GM03348 (cell line): Measurements from ENCODE around the gene MTMR3.

Source experiments
- DNase-seq: peaks from one replicate; pipeline ENCODE4 v3.0.0; 2012; ENCODE audit warnings: low spot score

Gene MTMR3

DNA sequence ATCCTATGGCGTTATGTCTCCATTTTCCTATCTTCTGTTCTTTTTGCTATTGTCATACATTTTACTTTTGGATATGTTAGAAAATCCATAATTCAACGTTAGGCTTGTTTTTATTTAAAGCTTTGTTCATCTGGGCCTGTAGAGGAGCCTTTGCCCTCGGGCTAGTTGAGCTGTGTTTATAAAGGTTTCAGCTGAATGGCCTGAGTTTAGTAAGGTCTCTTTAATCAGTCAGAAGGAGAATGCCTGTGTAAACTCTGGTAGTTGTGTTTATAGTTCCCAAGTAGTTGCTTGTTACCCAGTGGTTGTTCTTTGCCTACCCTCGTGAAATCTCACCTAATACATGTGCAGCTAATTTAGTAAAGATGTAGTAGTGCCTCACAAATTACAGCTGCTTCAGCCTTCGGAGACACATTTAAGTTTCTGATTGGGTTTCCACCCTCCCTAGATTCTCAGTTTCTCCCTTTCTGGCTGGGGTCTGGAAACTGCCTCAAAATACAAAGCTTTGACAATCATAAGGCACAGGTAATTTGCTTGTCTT, 33.1 kb downstream of the MTMR3 start:
- no peak for DNase-seq

DNA sequence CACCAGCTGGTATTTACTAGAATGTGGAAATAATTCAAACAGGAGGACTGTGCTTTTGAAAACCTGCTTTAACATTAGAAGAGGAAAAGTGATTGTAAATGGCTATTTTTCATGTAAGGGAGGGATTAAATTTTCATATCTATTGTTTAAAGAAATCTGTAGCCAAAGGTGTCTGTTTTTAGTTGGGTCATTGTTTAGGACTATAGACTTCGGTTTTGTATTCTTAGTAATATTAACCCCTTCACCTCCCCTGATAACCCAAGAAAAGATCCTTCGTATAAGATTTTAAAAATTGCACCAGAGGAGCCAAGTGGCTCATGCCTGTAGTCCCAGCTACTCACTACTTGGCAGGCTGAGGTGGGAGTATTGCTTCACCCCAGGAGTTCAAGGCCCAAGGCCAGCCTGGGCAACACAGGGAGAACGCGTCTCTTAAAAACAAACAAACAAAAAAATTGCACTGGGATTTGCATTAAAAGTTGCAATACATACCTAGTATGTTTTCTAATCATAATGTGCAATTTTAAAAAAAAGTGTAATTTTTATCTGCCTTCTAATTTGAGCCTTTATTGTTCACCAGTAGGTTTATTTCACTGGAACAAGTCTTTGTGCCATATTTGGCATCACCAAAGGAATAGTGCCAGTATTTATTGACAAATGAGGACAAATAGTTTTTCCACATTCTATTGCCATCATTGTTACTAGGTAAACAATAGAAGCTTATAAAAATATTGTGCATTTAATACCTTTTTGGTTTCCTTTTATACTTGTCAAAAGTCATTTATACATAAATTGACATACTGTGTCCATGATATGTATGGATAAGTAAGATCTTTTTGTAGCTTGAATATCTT, 34.3 kb downstream of the MTMR3 start:
- no peak for DNase-seq

DNA sequence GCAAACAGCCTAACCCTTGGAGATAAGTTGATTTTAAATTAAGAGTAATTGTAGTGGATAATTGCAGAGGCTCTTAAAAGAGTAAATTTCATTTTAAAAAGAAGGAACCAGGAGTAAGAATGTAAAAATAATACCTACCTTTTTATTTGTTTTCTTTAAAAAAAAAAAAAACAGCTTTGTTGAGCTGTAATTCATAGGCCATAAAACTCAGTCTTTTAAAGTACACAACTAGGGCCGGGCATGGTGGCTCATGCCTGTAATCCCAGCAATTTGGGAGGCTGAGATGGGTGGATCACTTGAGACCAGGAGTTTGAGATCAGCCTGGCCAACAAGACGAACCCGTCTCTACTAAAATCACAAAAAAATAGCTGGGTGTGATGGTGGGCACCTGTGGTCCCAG, 42.4 kb downstream of the MTMR3 start:
- no peak for DNase-seq

DNA sequence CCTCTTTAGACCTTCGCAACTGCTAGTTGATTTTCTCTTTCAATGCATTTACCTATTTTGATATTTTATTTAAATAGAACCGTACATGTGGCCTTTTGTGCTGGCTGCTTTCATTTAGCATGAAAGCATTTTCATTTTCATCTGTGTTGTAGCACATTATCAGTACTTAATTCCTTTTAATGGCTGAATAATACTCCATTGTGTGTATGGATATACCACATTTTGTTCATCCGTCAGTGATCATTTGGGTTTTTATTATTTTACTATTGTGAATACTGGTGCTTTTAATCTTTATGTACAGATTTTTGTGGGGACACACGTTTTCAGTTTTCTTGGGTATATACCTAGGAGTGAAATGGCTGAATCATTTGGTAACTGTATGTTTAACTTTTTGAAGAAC, 43.1 kb downstream of the MTMR3 start:
- DNase-seq = no peak

DNA sequence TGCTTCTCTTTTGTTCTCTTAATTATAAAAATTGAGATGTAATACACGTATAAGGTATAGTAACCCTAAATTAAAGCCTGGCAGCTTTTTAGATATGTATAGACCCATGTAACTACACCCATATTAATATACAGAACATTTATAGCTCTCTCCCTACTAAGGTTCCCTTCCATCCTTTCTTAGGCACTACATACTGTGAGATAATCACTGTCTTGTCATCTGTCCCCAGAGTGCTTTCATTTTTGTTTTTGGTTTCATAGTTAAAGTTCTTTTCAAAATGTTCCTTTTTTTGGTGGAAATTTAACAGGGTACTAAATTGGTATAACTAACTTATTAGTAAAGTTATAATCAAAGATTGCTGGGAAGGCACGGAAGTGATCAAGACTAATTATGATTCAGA, 49.2 kb downstream of the MTMR3 start:
- DNase-seq = no peak

DNA sequence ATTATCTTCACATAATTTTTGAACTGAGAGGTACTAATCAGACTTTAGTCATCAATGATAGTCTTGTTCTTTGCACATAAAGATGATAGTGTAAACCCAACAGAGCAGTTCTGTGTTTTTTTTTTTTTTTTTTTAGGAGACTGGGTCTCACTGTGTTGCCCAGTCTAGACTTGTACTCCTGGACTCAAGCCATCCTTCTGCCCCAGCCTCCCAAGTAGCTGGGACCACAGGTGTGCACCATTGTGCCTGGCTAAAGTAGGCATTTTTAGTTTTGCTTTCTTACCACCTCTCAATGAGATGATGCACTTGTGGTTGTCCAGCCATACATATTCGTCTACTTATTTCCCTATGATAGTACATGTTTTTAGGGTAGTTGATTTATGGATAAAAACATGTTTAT, 50.6 kb downstream of the MTMR3 start:
- no peak for DNase-seq

DNA sequence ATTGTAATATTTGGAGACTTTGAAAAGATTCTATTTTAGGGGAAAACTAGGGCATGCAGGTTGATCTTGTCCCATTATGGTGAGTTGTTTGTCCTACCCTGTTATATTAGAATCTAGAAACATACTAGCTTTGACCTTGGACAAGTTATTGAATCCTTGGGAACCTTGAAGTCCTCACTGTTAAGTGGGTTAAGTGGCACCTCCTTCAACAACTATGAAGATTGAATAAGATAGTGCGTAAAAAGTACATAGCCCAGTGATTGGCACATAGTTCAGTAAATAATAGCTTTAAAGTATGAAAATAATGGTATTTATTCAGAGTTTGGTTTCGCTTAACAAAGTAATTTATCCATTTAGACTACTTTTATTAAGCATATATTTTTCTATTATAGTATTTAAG, 51.6 kb downstream of the MTMR3 start:
- no peak for DNase-seq

DNA sequence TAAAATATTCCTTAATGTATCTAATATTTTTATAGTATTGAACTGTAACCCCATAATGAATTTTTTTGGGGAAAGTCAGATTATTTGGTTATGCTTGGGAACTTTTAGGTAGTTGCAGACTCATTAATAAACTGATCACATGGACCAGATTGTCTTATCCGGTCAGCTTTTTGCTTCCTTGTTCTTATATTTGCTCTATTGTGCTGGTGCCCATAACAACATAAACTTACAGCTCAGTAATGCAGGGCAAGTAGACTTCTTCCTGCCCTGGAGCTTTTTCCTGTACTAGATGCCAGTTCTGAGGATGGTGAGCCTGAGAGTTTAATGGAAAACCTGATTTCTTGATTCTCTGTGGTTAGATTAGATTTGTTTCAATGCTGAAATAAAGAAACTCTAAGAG, 53.2 kb downstream of the MTMR3 start:
- DNase-seq = no peak

DNA sequence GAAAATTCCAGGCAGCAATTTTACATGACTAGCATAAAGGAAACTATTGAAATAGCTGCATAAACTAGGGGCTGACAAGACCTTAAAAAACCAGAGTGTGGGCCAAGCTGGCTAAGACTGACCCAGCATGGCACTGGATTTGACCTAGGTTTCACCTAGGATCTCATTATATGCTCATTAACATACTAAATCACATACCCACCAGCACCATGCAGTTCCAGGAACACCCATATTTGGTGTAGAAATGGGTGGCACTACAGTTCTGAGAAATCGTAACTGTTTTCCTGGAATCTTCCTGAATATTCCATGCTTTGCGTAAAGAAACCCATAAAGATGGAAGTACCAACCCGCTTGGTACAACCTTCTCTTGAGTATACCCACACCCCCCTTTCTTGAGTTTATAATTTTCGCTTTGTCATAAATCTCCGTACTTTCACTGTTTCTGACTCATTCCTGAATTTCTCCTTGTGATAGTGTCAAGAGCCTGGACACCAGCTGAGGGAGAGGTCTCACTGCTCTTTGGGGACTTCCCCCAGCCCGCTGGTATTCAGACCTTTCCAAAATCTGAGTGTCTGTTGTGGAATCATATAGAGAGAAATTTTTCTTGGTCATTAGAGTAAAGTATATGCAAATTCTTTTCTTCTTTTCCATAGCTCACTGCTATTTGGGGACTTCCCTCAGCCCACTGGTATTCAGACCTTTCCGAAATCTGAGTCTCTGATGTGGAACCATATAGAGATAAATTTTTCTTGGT, 55.1 kb downstream of the MTMR3 start:
- no peak for DNase-seq

DNA sequence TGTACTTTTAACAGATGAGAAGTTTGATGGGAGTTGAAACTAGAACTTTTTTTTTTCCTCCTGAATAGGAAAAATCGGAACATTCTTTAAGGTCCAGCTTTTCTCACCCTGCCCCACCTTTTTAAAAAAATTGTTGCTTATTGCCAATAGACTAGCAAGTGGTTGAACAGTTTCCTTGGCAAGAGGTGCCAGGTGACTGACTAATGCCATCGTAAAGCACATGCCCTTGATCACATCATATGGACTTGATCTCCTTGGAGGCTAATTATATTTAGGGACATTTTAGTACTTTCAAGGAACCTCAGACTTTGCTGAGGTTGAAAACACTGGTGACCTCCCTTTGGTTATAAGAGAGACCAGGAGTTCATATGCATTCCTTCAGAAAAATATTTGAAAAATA, 57.6 kb downstream of the MTMR3 start:
- DNase-seq = no peak

DNA sequence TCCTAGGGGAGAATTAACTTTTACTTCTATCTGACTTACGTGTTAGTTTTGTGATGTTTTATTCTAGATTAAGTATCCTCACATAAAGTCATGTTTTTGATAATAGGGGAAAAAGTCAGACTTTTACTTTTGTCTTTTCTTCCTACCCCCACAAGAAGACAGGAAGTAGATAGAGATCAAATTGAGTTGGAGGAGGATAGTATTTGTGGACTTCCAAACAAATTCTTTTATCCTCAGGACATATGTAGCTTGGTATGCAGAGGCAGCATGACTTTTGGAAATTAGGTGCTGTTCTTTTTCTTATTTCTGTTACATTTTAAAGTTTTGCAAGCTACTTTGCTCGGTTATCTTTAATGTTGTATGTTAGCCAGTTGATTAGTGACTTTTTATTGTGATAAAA, 61.4 kb downstream of the MTMR3 start:
- peak; percentile 35 for DNase-seq

DNA sequence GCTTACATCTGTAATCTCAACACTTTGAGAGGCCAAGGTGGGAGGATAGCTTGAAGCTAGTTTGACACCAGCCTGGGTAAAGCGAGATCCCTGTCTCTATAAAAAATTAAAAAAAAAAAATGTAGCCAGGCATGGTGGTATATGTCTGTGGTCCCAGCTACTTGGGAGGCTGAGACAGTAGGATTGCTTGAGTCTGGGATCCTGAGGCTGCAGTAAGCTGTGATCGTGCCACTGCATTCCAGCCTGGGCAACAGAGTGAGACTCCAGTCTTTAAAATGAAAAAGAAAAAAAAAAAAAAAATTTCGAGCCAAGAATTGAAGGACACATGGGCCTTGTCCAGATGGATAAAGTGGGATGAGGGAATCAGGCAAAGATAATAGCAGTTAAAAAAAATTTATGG, 62.5 kb downstream of the MTMR3 start:
- no peak for DNase-seq

DNA sequence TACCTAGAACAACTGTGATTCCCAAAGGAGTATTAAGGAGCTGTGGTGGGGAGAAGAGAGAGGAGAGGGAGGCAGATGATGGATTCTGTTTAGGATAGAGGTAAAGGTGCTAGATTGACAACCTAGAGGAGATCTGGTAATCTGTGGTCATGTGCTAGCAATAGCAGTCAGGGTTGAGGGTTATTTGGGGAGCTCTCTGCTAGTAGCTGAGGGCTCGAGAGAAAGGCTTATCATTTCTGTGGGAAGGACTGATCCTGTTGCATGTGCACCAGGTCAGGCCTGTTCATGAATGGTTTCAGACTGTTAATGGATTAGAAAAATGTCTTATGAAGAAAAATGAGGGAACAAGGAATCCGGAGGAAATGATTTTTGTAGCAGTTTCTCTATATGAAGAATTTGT, 63.2 kb downstream of the MTMR3 start:
- no peak for DNase-seq

DNA sequence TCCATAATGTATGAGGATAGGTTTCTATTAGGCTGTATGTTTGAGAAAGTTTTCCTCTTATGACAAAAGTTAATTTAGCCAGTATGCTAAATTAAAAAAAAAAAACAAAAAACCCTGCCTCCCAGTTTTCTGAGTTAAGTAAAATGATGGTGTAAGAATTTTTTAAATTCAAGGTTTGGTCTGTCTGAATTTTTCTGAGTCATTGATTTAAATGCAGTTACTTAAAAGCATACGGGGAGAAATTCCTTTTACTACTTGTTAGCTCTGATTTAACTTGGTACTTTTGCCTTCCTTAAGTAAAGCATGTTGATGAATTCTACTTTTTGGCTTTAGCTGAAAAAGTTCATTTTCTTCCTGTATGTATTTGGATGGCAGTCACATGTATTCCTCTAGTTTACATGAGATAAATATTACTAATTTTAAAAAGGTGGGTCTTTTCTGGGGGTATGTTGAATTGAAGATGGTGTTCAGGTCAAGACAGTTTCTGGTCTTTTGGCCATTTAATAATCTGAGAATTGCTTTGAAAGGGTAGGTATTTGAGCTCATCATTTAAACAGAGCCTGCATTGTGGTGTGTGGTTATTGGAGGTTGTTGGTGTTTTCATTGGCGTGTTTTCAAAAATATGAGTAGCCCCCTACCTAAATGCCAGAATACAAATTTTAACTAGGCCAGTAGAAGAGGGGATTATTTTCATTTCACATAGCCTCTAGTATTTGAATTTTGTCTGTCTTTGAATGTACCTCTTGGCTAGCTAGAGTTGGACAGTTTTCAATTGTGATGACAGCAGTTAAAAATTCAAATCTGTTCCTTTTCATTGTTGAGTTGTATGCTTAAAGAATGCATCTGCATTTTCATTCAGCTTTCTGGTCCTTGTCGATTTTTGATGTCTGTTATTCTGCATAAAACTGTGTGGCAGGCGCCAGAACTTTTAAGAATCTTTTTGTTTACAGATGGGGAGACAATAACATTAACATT, 64.7 kb downstream of the MTMR3 start:
- peak; percentile 51 for DNase-seq

DNA sequence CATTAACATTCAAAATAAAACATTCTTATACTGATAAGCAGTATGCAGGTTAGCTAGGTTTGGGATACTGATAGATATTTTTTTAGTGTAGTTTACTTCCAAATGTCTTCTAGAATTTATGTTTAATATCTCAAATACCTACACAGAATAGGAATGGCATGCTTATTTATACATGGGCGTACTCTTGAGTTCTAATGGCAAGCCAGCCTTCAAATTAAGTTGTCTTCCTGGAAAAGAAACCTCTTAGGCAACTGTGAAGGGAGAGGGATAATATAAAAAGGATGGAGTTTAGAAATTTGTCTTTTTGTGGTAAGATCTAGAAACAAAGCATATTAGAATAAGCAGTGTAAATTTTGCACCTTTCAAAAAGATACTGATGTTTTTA, 65.4 kb downstream of the MTMR3 start:
- DNase-seq = peak; percentile 10

DNA sequence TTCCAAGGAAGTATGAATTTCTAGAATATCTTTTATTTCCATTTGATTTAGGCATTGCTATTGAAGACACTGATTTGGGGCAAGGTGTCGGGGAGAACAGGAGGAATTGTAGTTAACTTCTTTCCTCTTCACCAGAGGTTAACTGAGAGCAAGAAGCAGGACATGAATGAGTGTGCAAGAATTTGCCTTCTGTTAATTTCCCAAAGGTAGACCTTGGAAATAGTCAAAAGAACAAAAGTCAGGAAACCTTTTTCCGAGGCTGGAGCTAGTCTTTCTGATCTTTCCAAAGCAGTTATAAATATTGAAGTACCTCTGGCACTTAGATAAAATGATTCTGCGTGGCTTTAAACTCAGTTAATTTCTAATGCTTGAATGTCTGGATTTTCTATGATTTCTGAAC, 66.9 kb downstream of the MTMR3 start:
- no peak for DNase-seq

DNA sequence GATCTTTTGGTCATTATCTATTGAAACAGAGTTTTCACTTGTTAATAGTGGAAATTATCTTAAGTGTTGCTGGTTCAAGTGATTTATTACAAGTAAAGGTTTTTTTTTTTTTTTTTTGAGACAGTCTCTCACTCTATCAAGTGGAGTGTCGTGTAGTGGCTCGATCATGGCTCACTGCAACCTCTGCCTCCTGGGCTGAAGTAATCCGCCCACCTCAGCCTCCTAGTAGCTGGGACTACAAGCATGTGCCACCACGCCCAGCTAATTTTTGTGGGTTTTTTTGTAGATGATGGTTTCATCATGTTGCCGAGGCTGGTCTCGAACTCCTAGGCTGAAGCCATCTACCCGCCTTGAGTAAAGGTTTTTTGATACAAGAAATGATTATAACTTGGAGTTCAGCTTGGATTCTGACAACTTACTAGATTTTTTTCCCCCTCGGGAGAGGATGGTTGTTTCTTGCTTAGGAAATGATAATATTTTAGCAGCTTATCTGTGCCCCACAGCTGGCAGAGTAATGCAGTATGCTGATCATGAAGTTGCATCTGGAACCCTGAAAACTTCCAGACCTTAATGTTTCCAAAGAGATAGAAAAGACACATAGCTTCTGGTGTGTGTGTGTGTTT, 68.9 kb downstream of the MTMR3 start:
- no peak for DNase-seq

DNA sequence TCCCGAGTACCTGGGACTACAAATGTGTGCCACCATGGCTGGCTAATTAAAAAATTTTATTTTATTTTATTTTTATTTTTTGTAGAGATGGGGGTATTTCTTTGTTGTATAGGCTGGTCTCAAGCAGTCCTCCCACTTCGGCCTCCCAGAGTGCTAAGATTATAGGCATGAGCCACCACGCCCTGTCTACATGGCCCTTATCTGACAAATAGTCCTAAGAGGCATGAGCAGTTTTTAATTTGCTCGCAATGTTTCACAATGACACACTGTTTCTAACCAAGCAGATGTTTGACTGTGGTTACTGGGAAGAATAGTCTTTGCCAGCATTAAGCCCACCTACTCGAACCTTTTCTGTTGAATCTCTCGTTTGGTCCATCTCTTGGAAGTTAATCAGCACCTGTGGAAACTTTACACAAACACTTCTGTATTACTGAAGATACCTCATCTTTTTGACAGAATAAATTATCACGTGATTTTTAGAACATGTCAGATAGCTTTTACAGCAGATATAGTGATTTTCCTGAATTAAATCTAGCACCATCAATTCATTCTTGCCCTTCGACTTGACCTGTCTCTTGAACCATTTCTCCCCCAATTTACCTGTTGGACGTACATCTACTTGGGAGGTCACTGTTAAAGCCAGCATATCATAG, 71.4 kb downstream of the MTMR3 start:
- DNase-seq = no peak

DNA sequence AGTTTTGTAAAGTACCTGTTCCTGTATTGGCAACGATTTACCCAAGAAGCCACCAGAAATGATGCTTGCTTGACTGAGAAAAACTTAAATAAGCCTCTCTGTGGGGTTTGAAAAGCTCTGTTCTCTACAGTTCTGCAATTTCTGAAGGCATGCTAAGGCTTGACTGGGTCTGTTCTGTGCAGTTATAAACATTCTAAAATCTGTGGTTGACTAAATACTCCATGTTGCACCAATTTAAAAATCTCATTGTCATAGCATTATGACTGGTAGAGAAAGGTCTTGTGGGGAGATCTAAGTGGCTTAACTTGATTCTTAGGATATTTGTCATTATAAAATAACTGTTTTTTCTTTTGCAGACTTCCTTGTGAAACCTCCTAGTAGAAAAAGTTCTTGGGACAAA, 73.7 kb downstream of the MTMR3 start:
- DNase-seq = no peak

DNA sequence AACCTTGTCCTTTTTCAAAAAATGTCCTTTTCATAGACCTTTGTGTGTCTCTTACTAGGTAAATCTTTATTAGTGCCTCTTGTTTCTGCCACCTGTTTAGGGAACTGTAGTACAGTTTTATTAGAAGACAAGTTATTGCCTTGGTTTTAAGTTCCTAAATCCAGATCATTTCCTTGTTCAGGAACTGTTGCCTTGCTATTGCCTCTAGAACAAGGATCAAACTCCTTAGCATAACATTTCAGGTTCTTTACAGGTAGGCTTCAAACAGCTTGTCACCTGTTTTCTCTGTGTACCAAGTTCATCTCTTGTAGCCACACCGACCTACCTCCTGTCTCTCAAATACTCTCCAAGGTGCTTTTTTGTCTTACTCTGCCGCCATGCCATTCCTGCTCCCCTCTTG, 75.2 kb downstream of the MTMR3 start:
- no peak for DNase-seq

DNA sequence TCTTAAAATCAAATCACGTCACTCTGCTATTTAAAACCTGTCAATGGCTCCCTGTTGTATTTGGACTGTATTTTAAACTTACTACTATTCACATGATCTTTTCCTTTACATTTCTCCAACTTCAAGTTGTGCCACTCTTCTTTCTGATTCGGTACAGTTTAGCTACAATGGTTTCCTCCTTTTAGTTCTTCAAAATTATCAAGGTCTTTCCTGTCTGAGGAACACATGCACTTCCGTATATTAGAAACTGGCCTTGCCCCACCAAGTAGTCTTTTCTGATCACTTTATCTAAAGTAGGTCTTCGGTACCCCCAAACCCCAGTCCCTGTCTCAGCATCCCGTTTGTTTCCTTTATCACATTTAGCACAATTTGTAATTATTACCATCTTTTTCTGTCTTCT, 81.8 kb downstream of the MTMR3 start:
- no peak for DNase-seq
